ENCODE measurements around the gene CAMKMT.

The CAMKMT gene

GRCh38 chr2:44362207-44363015 lies 664 bp downstream of the CAMKMT start:
- Histone ChIP-seq H3K27ac (peak overlapping the region; percentile 100), H3K36me3 (replicated peaks) (no peaks in the 10 kb centered on the region), H3K4me3 (ENCODE audit: low read depth, low read length) (peak overlapping the region; percentile 97), H3K27me3 (replicated peaks) (no peaks in the 10 kb centered on the region)
- DNase-seq, result peak; percentile 45
- in situ Hi-C loops (cut with HindIII; ENCODE audit: low pct_ligation_motif_present, low sequenced_read_pairs), result no loop called here
- TF ChIP-seq, protein P1, sequence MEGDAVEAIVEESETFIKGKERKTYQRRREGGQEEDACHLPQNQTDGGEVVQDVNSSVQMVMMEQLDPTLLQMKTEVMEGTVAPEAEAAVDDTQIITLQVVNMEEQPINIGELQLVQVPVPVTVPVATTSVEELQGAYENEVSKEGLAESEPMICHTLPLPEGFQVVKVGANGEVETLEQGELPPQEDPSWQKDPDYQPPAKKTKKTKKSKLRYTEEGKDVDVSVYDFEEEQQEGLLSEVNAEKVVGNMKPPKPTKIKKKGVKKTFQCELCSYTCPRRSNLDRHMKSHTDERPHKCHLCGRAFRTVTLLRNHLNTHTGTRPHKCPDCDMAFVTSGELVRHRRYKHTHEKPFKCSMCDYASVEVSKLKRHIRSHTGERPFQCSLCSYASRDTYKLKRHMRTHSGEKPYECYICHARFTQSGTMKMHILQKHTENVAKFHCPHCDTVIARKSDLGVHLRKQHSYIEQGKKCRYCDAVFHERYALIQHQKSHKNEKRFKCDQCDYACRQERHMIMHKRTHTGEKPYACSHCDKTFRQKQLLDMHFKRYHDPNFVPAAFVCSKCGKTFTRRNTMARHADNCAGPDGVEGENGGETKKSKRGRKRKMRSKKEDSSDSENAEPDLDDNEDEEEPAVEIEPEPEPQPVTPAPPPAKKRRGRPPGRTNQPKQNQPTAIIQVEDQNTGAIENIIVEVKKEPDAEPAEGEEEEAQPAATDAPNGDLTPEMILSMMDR (IDR thresholded peaks at IDR 0.05; ENCODE audit: low read depth, low read length, missing control alignments), result no peak

DNA sequence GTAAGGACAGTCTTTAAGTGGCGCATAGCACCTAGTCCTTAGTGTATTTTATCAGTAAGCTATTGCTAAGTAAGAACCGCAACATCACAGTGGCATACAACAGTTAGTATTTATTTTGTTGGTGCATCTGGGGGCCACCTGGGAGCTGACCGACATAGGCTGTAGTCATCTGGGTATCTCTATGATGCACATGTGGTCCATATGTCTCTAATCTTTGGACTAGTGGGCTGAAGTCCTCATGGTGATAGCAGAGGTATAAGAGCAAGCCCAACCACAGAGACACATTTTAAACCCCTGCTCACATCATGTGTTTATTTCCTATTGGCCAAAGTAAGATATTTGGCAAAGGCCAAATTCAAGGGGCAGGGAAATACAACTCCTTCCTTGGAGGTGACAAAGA lies 2.9 kb downstream of the CAMKMT start:
- H3K4me3 ChIP-seq (ENCODE audit: low read depth, low read length), result no peak overlapping the region
- no peak overlapping the region for H3K27ac ChIP-seq
- no peaks in the 10 kb centered on the region for H3K27me3 ChIP-seq (replicated peaks)
- in situ Hi-C loops (cut with HindIII; ENCODE audit: low pct_ligation_motif_present, low sequenced_read_pairs), result no loop called here
- no peaks in the 10 kb centered on the region for H3K36me3 ChIP-seq (replicated peaks)
- TF ChIP-seq, protein P1 (IDR thresholded peaks at IDR 0.05; ENCODE audit: low read depth, low read length, missing control alignments), result no peak
- DNase-seq, result no peak

DNA sequence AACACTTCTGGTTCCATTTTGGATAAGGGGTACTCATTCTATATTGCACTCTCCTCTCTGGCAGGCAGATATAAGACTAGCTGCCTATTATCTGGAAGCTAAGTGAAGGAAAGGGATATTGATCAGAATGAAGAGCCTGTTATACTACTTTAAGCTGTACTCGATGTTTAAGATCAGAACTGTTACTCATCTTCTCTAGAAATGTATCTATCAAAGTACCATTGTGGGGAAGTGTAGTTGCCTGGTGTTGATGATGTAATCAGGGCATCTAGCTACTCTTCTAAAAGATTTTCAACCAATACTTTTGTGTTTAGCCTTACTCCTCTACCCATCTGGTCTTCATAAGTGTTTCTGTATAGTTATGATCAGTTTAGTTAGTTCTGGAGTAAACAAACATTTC lies 5.8 kb downstream of the CAMKMT start:
- Histone ChIP-seq H3K27ac (no peak overlapping the region), H3K4me3 (ENCODE audit: low read depth, low read length) (no peak overlapping the region), H3K36me3 (replicated peaks) (no peaks in the 10 kb centered on the region), H3K27me3 (replicated peaks) (no peaks in the 10 kb centered on the region)
- DNase-seq, result no peak
- in situ Hi-C loops (cut with HindIII; ENCODE audit: low pct_ligation_motif_present, low sequenced_read_pairs), result no loop called here
- TF ChIP-seq, protein P1 (IDR thresholded peaks at IDR 0.05; ENCODE audit: low read depth, low read length, missing control alignments), result no peak

GRCh38 chr2:44369392-44369791 lies 7.6 kb downstream of the CAMKMT start:
- no peak overlapping the region for H3K4me3 ChIP-seq (ENCODE audit: low read depth, low read length)
- DNase-seq, result no peak
- in situ Hi-C loops (cut with HindIII; ENCODE audit: low pct_ligation_motif_present, low sequenced_read_pairs), result no loop called here
- no peaks in the 10 kb centered on the region for H3K27me3 ChIP-seq (replicated peaks)
- no peaks in the 10 kb centered on the region for H3K36me3 ChIP-seq (replicated peaks)
- H3K27ac ChIP-seq, result no peak overlapping the region
- TF ChIP-seq, protein P1 (IDR thresholded peaks at IDR 0.05; ENCODE audit: low read depth, low read length, missing control alignments), result no peak

DNA sequence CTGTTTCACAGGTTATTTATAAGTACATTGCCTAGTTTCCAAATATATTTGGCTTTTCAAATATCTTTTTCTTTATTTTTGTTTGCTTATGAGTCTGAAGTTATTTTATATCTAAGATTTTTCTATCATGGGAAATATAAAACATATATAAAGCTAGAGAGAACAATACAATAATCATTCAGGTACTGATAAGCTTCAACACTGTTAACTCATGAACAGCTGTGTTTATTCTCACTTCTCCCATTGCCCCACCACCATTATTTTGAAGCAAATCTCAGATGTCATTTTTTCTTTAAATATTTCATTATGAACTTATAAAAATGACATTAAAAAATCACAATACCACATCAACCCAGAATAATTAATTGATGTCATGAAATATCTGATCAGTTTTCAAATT lies 9.7 kb downstream of the CAMKMT start:
- TF ChIP-seq, protein P1 (IDR thresholded peaks at IDR 0.05; ENCODE audit: low read depth, low read length, missing control alignments), result no peak
- no peak overlapping the region for H3K27ac ChIP-seq
- H3K4me3 ChIP-seq (ENCODE audit: low read depth, low read length), result no peak overlapping the region
- H3K36me3 ChIP-seq (replicated peaks), result no peaks in the 10 kb centered on the region
- no peaks in the 10 kb centered on the region for H3K27me3 ChIP-seq (replicated peaks)
- DNase-seq, result no peak
- in situ Hi-C loops (cut with HindIII; ENCODE audit: low pct_ligation_motif_present, low sequenced_read_pairs), result no loop called here

- in situ Hi-C loops (cut with HindIII; ENCODE audit: low pct_ligation_motif_present, low sequenced_read_pairs), result no loop called here
- Histone ChIP-seq H3K27ac (no peak overlapping the region), H3K36me3 (replicated peaks) (no peaks in the 10 kb centered on the region), H3K27me3 (replicated peaks) (no peaks in the 10 kb centered on the region), H3K4me3 (ENCODE audit: low read depth, low read length) (no peak overlapping the region)
- no peak for DNase-seq
- TF ChIP-seq, protein P1 (IDR thresholded peaks at IDR 0.05; ENCODE audit: low read depth, low read length, missing control alignments), result no peak
Measured at GRCh38 chr2:44372246-44372645, 10.5 kb downstream of the CAMKMT start.

Data from brain microvascular endothelial cell (primary cell).